ENCODE measurements around the gene PLCL2. TPM values are rescaled to one million over a fixed set of nuclear protein-coding genes. Genes with fewer than 3 reads are reported as not detected.

The PLCL2 gene
- total and polyA plus RNA-seq, 2 experiments from 2014 or later = 1.6 to 9.7 TPM

GRCh38 chr3:16855497-16855896, 29.3 kb upstream of the PLCL2 start (continued):
- TF ChIP-seq ETS1 (IDR thresholded peaks at IDR 0.05) = no peak
- no peak for TF ChIP-seq ZNF114 (CRISPR knock-in tag; IDR thresholded peaks at IDR 0.05)
- TF ChIP-seq NANOG (IDR thresholded peaks at IDR 0.05; ENCODE audit: borderline replicate concordance) = no peak
- no peak for TF ChIP-seq ZNF462 (CRISPR knock-in tag; IDR thresholded peaks at IDR 0.05)

GRCh38 chr3:16860234-16860633, 24.5 kb upstream of the PLCL2 start:
- H3K27me3 Mint-ChIP-seq (ENCODE audit: insufficient read depth, low read depth, poor library complexity) = peaks cover 3% of the 10 kb centered on the region
- Histone ChIP-seq H3K4me2 (no peak overlapping the region), H3K79me2 (replicated peaks; ENCODE audit: insufficient read depth) (no peaks in the 10 kb centered on the region), H3K4me1 (ENCODE audit: insufficient read depth) (no peaks in the 10 kb centered on the region), H3K27ac (ENCODE audit: low read depth) (no peak overlapping the region), H2AFZ (no peak overlapping the region), H3K27me3 (ENCODE audit: insufficient read depth) (no peaks in the 10 kb centered on the region), H3K36me3 (ENCODE audit: insufficient read depth) (no peaks in the 10 kb centered on the region), H3K4me3 (no peak overlapping the region), H3K9me2 (ENCODE audit: insufficient read depth) (no peaks in the 10 kb centered on the region), H4K20me1 (replicated peaks; ENCODE audit: insufficient read depth) (no peaks in the 10 kb centered on the region), H3F3A (replicated peaks; ENCODE audit: low read depth) (no peaks in the 10 kb centered on the region)
- H3K9me3 Mint-ChIP-seq = 0 out of 3 replicates have a peak, but pooled peaks cover 6% of the 10 kb centered on the region
- no peaks in the 10 kb centered on the region for H3K4me1 Mint-ChIP-seq
- H3K36me3 Mint-ChIP-seq (ENCODE audit: low read depth) = no peaks in the 10 kb centered on the region
- H3K4me3 Mint-ChIP-seq = no peak overlapping the region
- H3K27ac Mint-ChIP-seq = no peak overlapping the region
- DNase-seq (ENCODE audit: low spot score) (no peak), ATAC-seq (no peak)
- TF ChIP-seq EZH2phosphoT487 (IDR thresholded peaks at IDR 0.05; ENCODE audit: unreplicated experiment) (no peak), REST (IDR thresholded peaks at IDR 0.05; ENCODE audit: unreplicated experiment) (no peak)

Measured in GM23338 (cell line).